Keratinocyte (primary cell): ENCODE results near the gene CCDC192. TPM values are rescaled to one million over a fixed set of nuclear protein-coding genes. Genes with fewer than 3 reads are reported as not detected.

Source experiments
- DNase-seq: peaks from one replicate; pipeline ENCODE4 v3.0.0-alpha.2; 2011; ENCODE audit warnings: low read depth, missing footprints, low spot score
- FAIRE-seq: peaks from 2 replicates; lab custom pipeline; 2011; peaks lifted over from hg19 to GRCh38; lab: Jason Lieb, UNC
- H2AFZ ChIP-seq: 2 replicates; pipeline ENCODE4 v1.6.0; 2012; ENCODE audit warnings: low read length, control low read depth, inconsistent platforms; ENCODE audit not compliant: control insufficient read depth
- H3K27ac ChIP-seq: 2 replicates; pipeline ENCODE4 v1.5.1; 2011; ENCODE audit warnings: low read length; ENCODE audit not compliant: control insufficient read depth, insufficient read depth
- H3K27me3 ChIP-seq: 3 replicates; pipeline ENCODE4 v1.6.0; 2011; ENCODE audit warnings: low read length; ENCODE audit not compliant: control insufficient read depth, insufficient read depth; ENCODE audit errors: extremely low read depth
- H3K36me3 ChIP-seq, 2 experiments: 2 replicates in 1 of 2; 3 replicates in 1 of 2; pipeline ENCODE4 v1.5.1; 2011; ENCODE audit warnings: low read length in 2 of 2, mild to moderate bottlenecking in 1 of 2; ENCODE audit not compliant: control insufficient read depth in 2 of 2, insufficient read depth in 2 of 2; ENCODE audit errors: extremely low read depth in 1 of 2
- H3K4me1 ChIP-seq: 3 replicates; pipeline ENCODE4 v1.5.1; 2011; ENCODE audit warnings: low read length; ENCODE audit not compliant: control insufficient read depth, insufficient read depth; ENCODE audit errors: extremely low read depth
- H3K4me2 ChIP-seq: 3 replicates; pipeline ENCODE4 v1.6.0; 2011; ENCODE audit warnings: low read depth, low read length; ENCODE audit not compliant: control insufficient read depth, insufficient read depth; ENCODE audit errors: extremely low read depth
- H3K4me3 ChIP-seq, 3 experiments: fragments of 200-600 bp in 1 of 3; sonication (generic) in 1 of 3; 2 replicates in 2 of 3; 3 replicates in 1 of 3; pipeline ENCODE4 v1.5.1; 2011 to 2016; ENCODE audit warnings: low read length in 3 of 3, mild to moderate bottlenecking in 3 of 3, control low read depth in 2 of 3, inconsistent platforms in 1 of 3, low read depth in 1 of 3, mixed read lengths in 1 of 3, mixed run types in 1 of 3, moderate library complexity in 1 of 3; ENCODE audit not compliant: control insufficient read depth in 2 of 3, insufficient read depth in 2 of 3; ENCODE audit errors: extremely low read depth in 1 of 3
- H3K79me2 ChIP-seq: 2 replicates; pipeline ENCODE4 v1.6.0; 2012; ENCODE audit warnings: low read length; ENCODE audit not compliant: control insufficient read depth, insufficient read depth
- H3K9ac ChIP-seq: 3 replicates; pipeline ENCODE4 v1.6.0; 2011; ENCODE audit warnings: low read length; ENCODE audit not compliant: control insufficient read depth, insufficient read depth; ENCODE audit errors: extremely low read depth
- H3K9me1 ChIP-seq: 3 replicates; pipeline ENCODE4 v1.6.0; 2011; ENCODE audit warnings: low read length; ENCODE audit not compliant: control insufficient read depth, insufficient read depth; ENCODE audit errors: extremely low read depth
- H3K9me3 ChIP-seq: 2 replicates; pipeline ENCODE4 v1.5.1; 2012; ENCODE audit warnings: low read depth, low read length; ENCODE audit not compliant: control insufficient read depth
- H4K20me1 ChIP-seq: 3 replicates; pipeline ENCODE4 v1.6.0; 2011; ENCODE audit warnings: low read length; ENCODE audit not compliant: control insufficient read depth, insufficient read depth; ENCODE audit errors: extremely low read depth
- EZH2 ChIP-seq: IDR thresholded peaks from one replicate; pipeline ENCODE4 v1.6.1; 2012; ENCODE audit warnings: inconsistent platforms, mild to moderate bottlenecking, low read length, moderate library complexity
- dilution Hi-C: fragments of 300-500 bp; cut with MboI; formaldehyde crosslinking; loops from one replicate; pipeline ENCODE4 v1.7.0; 2020; ENCODE audit warnings: low sequenced_read_pairs; ENCODE audit not compliant: extremely low pct_ligation_motif_present
- polyA plus RNA-seq, 5 experiments: library from polyadenylated mRNA; depleted of rRNA in 3 of 5; stranded (reverse) in 3 of 5; stranded (forward) in 1 of 5; unstranded in 1 of 5; fragments of >200 nt; gene quantifications; 1 replicate in 1 of 5; 2 replicates in 3 of 5; 3 replicates in 1 of 5; pipeline versions ENCODE4 v1.2.1 to v1.2.3, GENCODE V29; 2011 to 2012; ENCODE audit warnings: missing spikeins in 2 of 5, low read depth in 1 of 5, low replicate concordance in 1 of 5
- TF ChIP-seq, protein P1 (sequence below), 3 experiments: IDR thresholded peaks in 1 of 3; conservative IDR thresholded peaks in 1 of 3; optimal IDR thresholded peaks in 1 of 3; 2 replicates in 2 of 3; 3 replicates in 1 of 3; pipeline versions ENCODE3 to v1.5.1; 2011; ENCODE audit warnings: low read length in 3 of 3, mild to moderate bottlenecking in 3 of 3, moderate library complexity in 2 of 3, control low read depth in 1 of 3, inconsistent platforms in 1 of 3; ENCODE audit not compliant: insufficient read depth in 2 of 3; ENCODE audit errors: extremely low read depth in 1 of 3

Gene CCDC192
- polyA plus RNA-seq, 1 donor (not counting 4 experiments of a cell fraction or from before 2014, with no cell fraction given), result not detected

DNA sequence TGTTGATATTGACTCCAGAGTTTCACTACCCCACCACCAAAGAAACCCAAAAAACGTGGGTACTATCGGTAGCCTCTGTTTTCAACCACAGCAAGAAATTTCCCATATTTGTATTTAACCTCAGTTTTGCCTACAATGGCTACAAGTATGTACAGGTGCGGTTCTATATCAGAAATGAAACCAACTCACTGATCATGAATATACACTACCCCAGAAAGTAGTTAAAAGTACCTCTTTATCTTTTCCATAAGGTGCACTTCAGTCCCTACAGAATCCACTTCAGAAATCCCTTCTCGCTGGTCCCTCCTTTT, 239.8 kb downstream of the CCDC192 start:
- H3K9me1 ChIP-seq, result no peaks in the 10 kb centered on the region
- H3K36me3 ChIP-seq, result no peaks in the 10 kb centered on the region
- no peak overlapping the region for H3K4me2 ChIP-seq
- H3K27ac ChIP-seq, result no peak overlapping the region
- peaks cover 3% of the 10 kb centered on the region for H3K4me1 ChIP-seq
- no peaks in the 10 kb centered on the region for H3K79me2 ChIP-seq
- dilution Hi-C loops, result no loop called here
- H3K4me3 ChIP-seq, result no peak overlapping the region
- H3K9me3 ChIP-seq, result no peaks in the 10 kb centered on the region
- DNase-seq, result no peak
- no peak overlapping the region for H2AFZ ChIP-seq
- no peaks in the 10 kb centered on the region for H4K20me1 ChIP-seq
- TF ChIP-seq, protein P1, sequence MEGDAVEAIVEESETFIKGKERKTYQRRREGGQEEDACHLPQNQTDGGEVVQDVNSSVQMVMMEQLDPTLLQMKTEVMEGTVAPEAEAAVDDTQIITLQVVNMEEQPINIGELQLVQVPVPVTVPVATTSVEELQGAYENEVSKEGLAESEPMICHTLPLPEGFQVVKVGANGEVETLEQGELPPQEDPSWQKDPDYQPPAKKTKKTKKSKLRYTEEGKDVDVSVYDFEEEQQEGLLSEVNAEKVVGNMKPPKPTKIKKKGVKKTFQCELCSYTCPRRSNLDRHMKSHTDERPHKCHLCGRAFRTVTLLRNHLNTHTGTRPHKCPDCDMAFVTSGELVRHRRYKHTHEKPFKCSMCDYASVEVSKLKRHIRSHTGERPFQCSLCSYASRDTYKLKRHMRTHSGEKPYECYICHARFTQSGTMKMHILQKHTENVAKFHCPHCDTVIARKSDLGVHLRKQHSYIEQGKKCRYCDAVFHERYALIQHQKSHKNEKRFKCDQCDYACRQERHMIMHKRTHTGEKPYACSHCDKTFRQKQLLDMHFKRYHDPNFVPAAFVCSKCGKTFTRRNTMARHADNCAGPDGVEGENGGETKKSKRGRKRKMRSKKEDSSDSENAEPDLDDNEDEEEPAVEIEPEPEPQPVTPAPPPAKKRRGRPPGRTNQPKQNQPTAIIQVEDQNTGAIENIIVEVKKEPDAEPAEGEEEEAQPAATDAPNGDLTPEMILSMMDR (optimal IDR thresholded peaks at IDR 0.05 in 1 of 3, IDR thresholded peaks at IDR 0.05 in 1 of 3, conservative IDR thresholded peaks at IDR 0.05 in 1 of 3; ENCODE audit: extremely low read depth in 1 of 3, insufficient read depth in 2 of 3, low read length in 3 of 3), result no peak
- no peak for TF ChIP-seq EZH2
- H3K9ac ChIP-seq, result no peak overlapping the region
- H3K27me3 ChIP-seq, result no peaks in the 10 kb centered on the region
- FAIRE-seq, result peak; percentile 44

DNA sequence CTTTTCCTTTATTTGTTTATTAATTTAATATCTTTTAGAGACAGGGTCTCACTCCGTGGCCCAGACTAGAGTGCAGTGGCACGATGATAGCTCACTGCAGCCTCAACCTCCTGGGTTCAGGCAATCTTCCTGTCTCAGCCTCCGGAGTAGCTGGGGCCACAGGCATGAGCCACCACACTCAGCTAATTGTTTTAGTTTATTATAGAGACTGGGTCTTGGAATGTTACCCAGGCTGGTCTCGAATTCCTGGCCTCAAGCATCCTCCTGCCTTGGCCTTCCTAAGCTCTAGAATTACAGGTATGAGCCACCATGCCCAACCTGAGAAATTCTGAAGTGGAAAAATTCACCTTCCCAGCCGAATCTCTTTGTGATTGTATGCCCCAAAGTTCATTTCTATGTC, 240.9 kb downstream of the CCDC192 start:
- no peak overlapping the region for H2AFZ ChIP-seq
- dilution Hi-C loops, result no loop called here
- no peak overlapping the region for H3K4me2 ChIP-seq
- no peak overlapping the region for H3K27ac ChIP-seq
- FAIRE-seq, result no peak
- no peak overlapping the region for H3K9ac ChIP-seq
- H3K9me1 ChIP-seq, result no peaks in the 10 kb centered on the region
- DNase-seq, result no peak
- no peaks in the 10 kb centered on the region for H3K36me3 ChIP-seq
- H3K4me1 ChIP-seq, result peaks cover 3% of the 10 kb centered on the region
- H3K27me3 ChIP-seq, result no peaks in the 10 kb centered on the region
- no peaks in the 10 kb centered on the region for H4K20me1 ChIP-seq
- TF ChIP-seq EZH2, result no peak
- TF ChIP-seq, protein P1 (optimal IDR thresholded peaks at IDR 0.05 in 1 of 3, IDR thresholded peaks at IDR 0.05 in 1 of 3, conservative IDR thresholded peaks at IDR 0.05 in 1 of 3; ENCODE audit: extremely low read depth in 1 of 3, insufficient read depth in 2 of 3, low read length in 3 of 3), result no peak
- H3K9me3 ChIP-seq, result no peaks in the 10 kb centered on the region
- no peak overlapping the region for H3K4me3 ChIP-seq
- no peaks in the 10 kb centered on the region for H3K79me2 ChIP-seq
